ENCODE data around the gene EPHA7.

EPHA7 gene

GRCh38 chr6:93222071-93222851 is 197.1 kb downstream of the EPHA7 start:
- H3K27ac ChIP-seq (replicated peaks) = no peak overlapping the region
- TF ChIP-seq REST (IDR thresholded peaks at IDR 0.05; ENCODE audit: insufficient replicate concordance, low read depth) (no peak), SPI1 (IDR thresholded peaks at IDR 0.05; ENCODE audit: borderline replicate concordance, low read depth) (no peak), GABPA (IDR thresholded peaks at IDR 0.05; ENCODE audit: low read depth) (no peak), CTCF (IDR thresholded peaks at IDR 0.05; ENCODE audit: insufficient read depth, low read length) (no peak), POLR2AphosphoS5 (IDR thresholded peaks at IDR 0.05; ENCODE audit: low read depth) (no peak)
- no peak for DNase-seq (ENCODE audit: low read depth in 1 of 2, low spot score in 1 of 2)
- no peaks in the 10 kb centered on the region for H3K27me3 ChIP-seq (ENCODE audit: insufficient read depth, poor library complexity, severe bottlenecking)
- H3K4me3 ChIP-seq (replicated peaks; ENCODE audit: insufficient read depth, low read length) = no peak overlapping the region

- TF ChIP-seq GABPA (IDR thresholded peaks at IDR 0.05; ENCODE audit: low read depth) = no peak
- no peak for TF ChIP-seq REST (IDR thresholded peaks at IDR 0.05; ENCODE audit: insufficient replicate concordance, low read depth)
- TF ChIP-seq CTCF (IDR thresholded peaks at IDR 0.05; ENCODE audit: insufficient read depth, low read length) = no peak
- no peak for TF ChIP-seq POLR2AphosphoS5 (IDR thresholded peaks at IDR 0.05; ENCODE audit: low read depth)
- TF ChIP-seq SPI1 (IDR thresholded peaks at IDR 0.05; ENCODE audit: borderline replicate concordance, low read depth) = no peak
- no peak overlapping the region for H3K27ac ChIP-seq (replicated peaks)
- no peak for DNase-seq (ENCODE audit: low read depth in 1 of 2, low spot score in 1 of 2)
- H3K27me3 ChIP-seq (ENCODE audit: insufficient read depth, poor library complexity, severe bottlenecking) = no peaks in the 10 kb centered on the region
- H3K4me3 ChIP-seq (replicated peaks; ENCODE audit: insufficient read depth, low read length) = no peak overlapping the region
Observed at GRCh38 chr6:93219447-93219846, 199.9 kb downstream of the EPHA7 start.

GRCh38 chr6:93218096-93218495 is 201.3 kb downstream of the EPHA7 start:
- no peak for TF ChIP-seq CTCF (IDR thresholded peaks at IDR 0.05; ENCODE audit: insufficient read depth, low read length)

GRCh38 chr6:93213028-93213427 is 206.3 kb downstream of the EPHA7 start:
- TF ChIP-seq REST (IDR thresholded peaks at IDR 0.05; ENCODE audit: insufficient replicate concordance, low read depth) (no peak), CTCF (IDR thresholded peaks at IDR 0.05; ENCODE audit: insufficient read depth, low read length) (no peak), GABPA (IDR thresholded peaks at IDR 0.05; ENCODE audit: low read depth) (no peak), POLR2AphosphoS5 (IDR thresholded peaks at IDR 0.05; ENCODE audit: low read depth) (no peak), SPI1 (IDR thresholded peaks at IDR 0.05; ENCODE audit: borderline replicate concordance, low read depth) (no peak)

More at GRCh38 chr6:93218096-93218495, 201.3 kb downstream of the EPHA7 start:
- DNase-seq (ENCODE audit: low read depth in 1 of 2, low spot score in 1 of 2) = no peak
- no peak overlapping the region for H3K4me3 ChIP-seq (replicated peaks; ENCODE audit: insufficient read depth, low read length)
- no peak overlapping the region for H3K27ac ChIP-seq (replicated peaks)
- no peaks in the 10 kb centered on the region for H3K27me3 ChIP-seq (ENCODE audit: insufficient read depth, poor library complexity, severe bottlenecking)

More at GRCh38 chr6:93213028-93213427, 206.3 kb downstream of the EPHA7 start:
- H3K4me3 ChIP-seq (replicated peaks; ENCODE audit: insufficient read depth, low read length) = no peak overlapping the region
- no peak overlapping the region for H3K27ac ChIP-seq (replicated peaks)
- no peaks in the 10 kb centered on the region for H3K27me3 ChIP-seq (ENCODE audit: insufficient read depth, poor library complexity, severe bottlenecking)
- no peak for DNase-seq (ENCODE audit: low read depth in 1 of 2, low spot score in 1 of 2)

Data from HL-60 (cell line).